Skeletal muscle cell (primary cell): Measurements from ENCODE around the gene TIMP2.
"Not testable (repeated sequence)": the region's sequence is repeated elsewhere in the genome, so short reads cannot be mapped to it uniquely, and the experiment has no call there.

Source experiments
- DNase-seq: peaks from one replicate; pipeline ENCODE4 v3.0.0-alpha.2; 2010; ENCODE audit warnings: low read depth
- H3K4me3 ChIP-seq: 2 replicates; pipeline ENCODE4 v1.5.1; 2011; ENCODE audit warnings: low read depth, mild to moderate bottlenecking, control low read depth, low read length, moderate library complexity

The TIMP2 gene

GRCh38 chr17:78896091-78896833, 28.9 kb downstream of the TIMP2 start:
- H3K4me3 ChIP-seq: no peak overlapping the region
- DNase-seq: no peak

GRCh38 chr17:78895322-78895721, 29.9 kb downstream of the TIMP2 start:
- H3K4me3 ChIP-seq: no peak overlapping the region
- DNase-seq: no peak

GRCh38 chr17:78893684-78894083, 31.5 kb downstream of the TIMP2 start:
- no peak for DNase-seq
- H3K4me3 ChIP-seq: no peak overlapping the region

- no peak for DNase-seq
These were observed 32.2 kb downstream of the TIMP2 start for GRCh38 chr17:78892936-78893379.

GRCh38 chr17:78892520-78892919, 32.7 kb downstream of the TIMP2 start:
- no peak for DNase-seq
- H3K4me3 ChIP-seq: no peak overlapping the region

More at GRCh38 chr17:78892936-78893379, 32.2 kb downstream of the TIMP2 start:
- no peak overlapping the region for H3K4me3 ChIP-seq

GRCh38 chr17:78892062-78892456, 33.1 kb downstream of the TIMP2 start:
- no peak overlapping the region for H3K4me3 ChIP-seq
- DNase-seq: no peak

GRCh38 chr17:78891406-78892061, 33.7 kb downstream of the TIMP2 start:
- no peak for DNase-seq
- H3K4me3 ChIP-seq: no peak overlapping the region

GRCh38 chr17:78890498-78890897, 34.7 kb downstream of the TIMP2 start:
- no peak overlapping the region for H3K4me3 ChIP-seq
- DNase-seq: no peak

- DNase-seq, H3K4me3 ChIP-seq: not testable (repeated sequence)
These were observed 35.1 kb downstream of the TIMP2 start for GRCh38 chr17:78890096-78890495.

- H3K4me3 ChIP-seq: no peak overlapping the region
- DNase-seq: no peak
These were observed 35.7 kb downstream of the TIMP2 start for GRCh38 chr17:78889531-78889930.

- no peak for DNase-seq
- H3K4me3 ChIP-seq: no peak overlapping the region
These were observed 36.2 kb downstream of the TIMP2 start for GRCh38 chr17:78888941-78889518.

GRCh38 chr17:78886954-78887353, 38.2 kb downstream of the TIMP2 start:
- no peak for DNase-seq
- H3K4me3 ChIP-seq: no peak overlapping the region

- no peak overlapping the region for H3K4me3 ChIP-seq
- DNase-seq: no peak
These were observed 39.2 kb downstream of the TIMP2 start for GRCh38 chr17:78885956-78886355.

- DNase-seq: no peak
- no peak overlapping the region for H3K4me3 ChIP-seq
These were observed 40.1 kb downstream of the TIMP2 start for GRCh38 chr17:78884876-78885667.

- H3K4me3 ChIP-seq: peak overlapping the region; percentile 31
- no peak for DNase-seq
These were observed 40.9 kb downstream of the TIMP2 start for GRCh38 chr17:78884148-78884825.

- peak overlapping the region; percentile 31 for H3K4me3 ChIP-seq
- DNase-seq: peak; percentile 93
These were observed 41.6 kb downstream of the TIMP2 start for GRCh38 chr17:78883533-78884131.

- DNase-seq: no peak
- H3K4me3 ChIP-seq: peak overlapping the region; percentile 9
These were observed 42.1 kb downstream of the TIMP2 start for GRCh38 chr17:78883089-78883532.

GRCh38 chr17:78882540-78883088, 42.6 kb downstream of the TIMP2 start:
- DNase-seq: no peak
- H3K4me3 ChIP-seq: no peak overlapping the region
